HG03558 (cell line): Measurements from ENCODE around the gene MRTFB.

ENCODE experiments used
- ATAC-seq: cut with Tn5 transposase; IDR thresholded peaks from one replicate; pipeline ENCODE4 v1.9.1; 2021; ENCODE audit warnings: moderate number of reproducible peaks; ENCODE audit not compliant: unreplicated experiment; ENCODE audit errors: extremely low read depth

The MRTFB gene

GRCh38 chr16:14211856-14212543 is 140.9 kb downstream of the MRTFB start:
- ATAC-seq: no peak

GRCh38 chr16:14215941-14216340 is 144.8 kb downstream of the MRTFB start:
- ATAC-seq: no peak

GRCh38 chr16:14219983-14220382 is 148.9 kb downstream of the MRTFB start:
- ATAC-seq: no peak

GRCh38 chr16:14223632-14224031 is 152.5 kb downstream of the MRTFB start:
- no peak for ATAC-seq

- no peak for ATAC-seq
These were observed 154.3 kb downstream of the MRTFB start for GRCh38 chr16:14225457-14225856.

- ATAC-seq: no peak
These were observed 161.2 kb downstream of the MRTFB start for GRCh38 chr16:14232106-14232864.

- ATAC-seq: no peak
These were observed 165.3 kb downstream of the MRTFB start for GRCh38 chr16:14236401-14236800.

GRCh38 chr16:14238756-14239155 is 167.6 kb downstream of the MRTFB start:
- no peak for ATAC-seq

- no peak for ATAC-seq
These were observed 168.7 kb downstream of the MRTFB start for GRCh38 chr16:14239791-14240190.

- no peak for ATAC-seq
These were observed 169.2 kb downstream of the MRTFB start for GRCh38 chr16:14240219-14240843.

GRCh38 chr16:14240964-14241363 is 169.8 kb downstream of the MRTFB start:
- ATAC-seq: no peak

GRCh38 chr16:14241631-14242030 is 170.5 kb downstream of the MRTFB start:
- no peak for ATAC-seq

GRCh38 chr16:14242769-14243168 is 171.7 kb downstream of the MRTFB start:
- ATAC-seq: no peak

GRCh38 chr16:14244196-14245010 is 173.3 kb downstream of the MRTFB start:
- no peak for ATAC-seq

- ATAC-seq: no peak
These were observed 177.7 kb downstream of the MRTFB start for GRCh38 chr16:14248791-14249190.

GRCh38 chr16:14249291-14250032 is 178.3 kb downstream of the MRTFB start:
- no peak for ATAC-seq

- ATAC-seq: no peak
These were observed 180.3 kb downstream of the MRTFB start for GRCh38 chr16:14251419-14251818.

GRCh38 chr16:14252860-14253259 is 181.7 kb downstream of the MRTFB start:
- no peak for ATAC-seq

GRCh38 chr16:14263011-14263410 is 191.9 kb downstream of the MRTFB start:
- no peak for ATAC-seq

- ATAC-seq: no peak
These were observed 192.7 kb downstream of the MRTFB start for GRCh38 chr16:14263769-14264168.
